GM12891 (cell line): ENCODE results near the gene SMG9.

ENCODE experiments used
- POLR2A ChIP-seq: IDR thresholded peaks from 2 replicates; pipeline ENCODE4 v1.6.1; 2011; ENCODE audit warnings: low read depth, low read length, control low read depth
- POLR2AphosphoS5 ChIP-seq: IDR thresholded peaks from 2 replicates; pipeline ENCODE4 v1.6.1; 2011; ENCODE audit warnings: low read depth, low read length, control low read depth
- SPI1 ChIP-seq: IDR thresholded peaks from 2 replicates; pipeline ENCODE4 v1.6.1; 2011; ENCODE audit warnings: low read depth, low read length, control low read depth
- TAF1 ChIP-seq: IDR thresholded peaks from 2 replicates; pipeline ENCODE4 v1.6.1; 2011; ENCODE audit warnings: low read depth, low read length, control low read depth

DNA sequence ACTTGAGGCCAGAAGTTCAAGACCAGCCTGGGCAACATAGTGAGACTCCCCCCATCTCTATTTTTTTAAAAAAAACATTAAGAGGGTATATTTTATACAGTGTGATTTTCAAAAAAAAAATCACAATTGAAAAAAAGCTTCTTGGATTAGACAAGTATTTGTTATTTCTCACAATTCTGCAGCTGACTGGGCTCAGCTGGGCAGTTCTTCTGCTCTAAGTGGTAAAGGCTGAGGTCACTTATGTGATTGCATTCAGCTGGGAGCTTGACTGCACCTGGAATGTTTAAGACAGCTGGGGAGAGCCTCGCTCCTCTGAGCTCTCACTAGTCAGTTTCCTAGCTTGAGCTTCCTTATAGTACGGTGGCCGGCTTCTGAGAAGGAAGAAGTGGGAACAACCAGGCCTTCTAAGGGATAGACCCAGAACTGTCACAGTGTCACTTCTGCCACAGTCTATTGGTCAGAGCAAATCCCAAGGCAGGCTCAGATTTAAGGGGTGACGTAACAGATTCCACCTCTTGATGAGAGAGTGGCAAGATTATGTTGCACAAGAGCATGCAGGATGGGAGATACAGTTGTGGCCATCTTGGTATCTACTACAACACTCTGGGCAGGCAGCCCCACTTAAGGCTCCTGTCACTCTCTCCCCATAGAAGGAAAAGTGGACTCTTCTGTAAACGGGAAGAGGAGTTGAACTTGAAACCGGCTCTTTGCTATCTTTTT lies 58.6 kb downstream of the SMG9 start:
- TF ChIP-seq POLR2AphosphoS5 (no peak), POLR2A (no peak), SPI1 (no peak), TAF1 (no peak)
